SHP77 treated with DMSO at 0.1 percent for 48 hours (cell line): Measurements from ENCODE around the gene EXO1.
"Not testable (repeated sequence)": the region's sequence is repeated elsewhere in the genome, so short reads cannot be mapped to it uniquely, and the experiment has no call there.

Experiments used
- DNase-seq: peaks from one replicate; lab custom pipeline; 2025; lab: John Stamatoyannopoulos, UW

Gene EXO1

GRCh38 chr1:241847796-241848685, at the start of gene EXO1:
EXO1 (plus strand) TSS chr1:241848204; CDS start chr1:241850426, 2,222 bp downstream.
- DNase-seq, result peak; percentile 86

GRCh38 chr1:241799416-241799815, 48.6 kb upstream of the EXO1 start:
- DNase-seq, result no peak

GRCh38 chr1:241800640-241801039, 47.4 kb upstream of the EXO1 start:
- no peak for DNase-seq

GRCh38 chr1:241802863-241803262, 45.1 kb upstream of the EXO1 start:
- DNase-seq, result no peak

GRCh38 chr1:241804706-241805105, 43.3 kb upstream of the EXO1 start:
- DNase-seq, result not testable (repeated sequence)

GRCh38 chr1:241808265-241808664, 39.7 kb upstream of the EXO1 start:
- no peak for DNase-seq

- no peak for DNase-seq
Measured at GRCh38 chr1:241810769-241811405, 37.1 kb upstream of the EXO1 start.

- DNase-seq, result no peak
Measured at GRCh38 chr1:241813768-241814320, 34.2 kb upstream of the EXO1 start.

- no peak for DNase-seq
Measured at GRCh38 chr1:241816008-241816407, 32.0 kb upstream of the EXO1 start.

GRCh38 chr1:241817331-241817792, 30.6 kb upstream of the EXO1 start:
- no peak for DNase-seq

GRCh38 chr1:241817956-241818612, 29.9 kb upstream of the EXO1 start:
- no peak for DNase-seq

- no peak for DNase-seq
Measured at GRCh38 chr1:241819340-241819866, 28.6 kb upstream of the EXO1 start.

GRCh38 chr1:241821363-241821762, 26.6 kb upstream of the EXO1 start:
- no peak for DNase-seq

GRCh38 chr1:241822846-241823245, 25.2 kb upstream of the EXO1 start:
- DNase-seq, result no peak

- no peak for DNase-seq
Measured at GRCh38 chr1:241823925-241824324, 24.1 kb upstream of the EXO1 start.

- no peak for DNase-seq
Measured at GRCh38 chr1:241825581-241825980, 22.4 kb upstream of the EXO1 start.

GRCh38 chr1:241826613-241827012, 21.4 kb upstream of the EXO1 start:
- DNase-seq, result not testable (repeated sequence)

- DNase-seq, result no peak
Measured at GRCh38 chr1:241827264-241827663, 20.7 kb upstream of the EXO1 start.

- no peak for DNase-seq
Measured at GRCh38 chr1:241828463-241829021, 19.5 kb upstream of the EXO1 start.

- no peak for DNase-seq
Measured at GRCh38 chr1:241829468-241829867, 18.5 kb upstream of the EXO1 start.

GRCh38 chr1:241834733-241835377, 13.1 kb upstream of the EXO1 start:
- no peak for DNase-seq
